Measurements from ENCODE around the gene ZNF613. TPM values are rescaled to one million over a fixed set of nuclear protein-coding genes. Genes with fewer than 3 reads are reported as not detected.

Gene ZNF613
- total RNA-seq, 1 donor = 3.5 TPM

DNA sequence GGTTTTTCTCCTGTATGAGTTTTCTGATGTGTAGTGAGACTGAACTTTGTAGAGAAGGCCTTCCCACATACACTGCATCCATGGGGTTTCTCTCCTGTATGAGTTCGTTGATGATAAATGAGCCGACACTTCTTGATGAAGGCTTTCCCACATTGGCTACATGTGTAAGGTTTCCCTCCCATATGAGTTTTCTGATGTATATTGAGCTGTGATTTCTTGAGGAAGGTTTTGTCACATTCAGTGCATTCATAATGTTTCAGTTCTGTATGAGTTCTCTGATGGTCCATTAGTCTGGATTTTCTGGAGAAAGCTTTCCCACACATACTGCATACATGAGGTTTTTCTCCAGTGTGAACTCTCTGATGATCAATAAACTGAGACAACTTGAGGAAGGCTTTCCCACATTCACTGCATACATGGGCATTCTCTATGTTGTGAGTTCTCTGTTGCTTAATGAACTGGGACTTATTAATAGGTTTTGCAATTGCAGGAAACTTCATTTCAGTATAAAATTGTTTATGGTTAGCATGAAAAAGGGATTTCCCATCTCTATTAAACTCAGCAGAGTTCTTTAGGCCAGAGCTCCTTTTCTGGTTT lies 66.9 kb downstream of the ZNF613 start:
- DNase-seq (ENCODE audit: low read depth in 2 of 3, low spot score in 2 of 3) = no peak

Other genes starting within 250 kb of the ZNF613 start
- gene SPACA6, start 234.1 kb upstream of the ZNF613 start, total RNA-seq = 1.3 TPM
- gene HAS1, start 203.5 kb upstream of the ZNF613 start, total RNA-seq = under 0.01 TPM
- 7.3 TPM for gene FPR1, start 175.6 kb upstream of the ZNF613 start, total RNA-seq
- 0.54 TPM for gene FPR2, start 166.3 kb upstream of the ZNF613 start, total RNA-seq
- gene FPR3, start 132.3 kb upstream of the ZNF613 start, total RNA-seq = 0.27 TPM
- gene ZNF577, start 39.5 kb upstream of the ZNF613 start, total RNA-seq = 8.6 TPM
- gene ZNF649, start 22.5 kb upstream of the ZNF613 start, total RNA-seq = 7.5 TPM
- gene ZNF350, start 59.4 kb downstream of the ZNF613 start, total RNA-seq = 8.1 TPM
- gene ZNF615, start 80.7 kb downstream of the ZNF613 start, total RNA-seq = 7.8 TPM
- 6.5 TPM for gene ZNF614, start 100.9 kb downstream of the ZNF613 start, total RNA-seq
- 6.5 TPM for gene ZNF432, start 121.4 kb downstream of the ZNF613 start, total RNA-seq
- gene ZNF841, start 168.3 kb downstream of the ZNF613 start, total RNA-seq = 4.6 TPM
- 4.0 TPM for gene ZNF616, start 212.5 kb downstream of the ZNF613 start, total RNA-seq
- gene ZNF836, start 244.1 kb downstream of the ZNF613 start, total RNA-seq = 5.4 TPM

Measured in hematopoietic multipotent progenitor cell (in vitro differentiated cells).